Measurements from ENCODE around the gene ACOT7. TPM values are rescaled to one million over a fixed set of nuclear protein-coding genes. Genes with fewer than 3 reads are reported as not detected.

ACOT7 gene
- total and polyA plus RNA-seq, 12 donors: 4.0 to 40.4 (median 8.6) TPM

DNA sequence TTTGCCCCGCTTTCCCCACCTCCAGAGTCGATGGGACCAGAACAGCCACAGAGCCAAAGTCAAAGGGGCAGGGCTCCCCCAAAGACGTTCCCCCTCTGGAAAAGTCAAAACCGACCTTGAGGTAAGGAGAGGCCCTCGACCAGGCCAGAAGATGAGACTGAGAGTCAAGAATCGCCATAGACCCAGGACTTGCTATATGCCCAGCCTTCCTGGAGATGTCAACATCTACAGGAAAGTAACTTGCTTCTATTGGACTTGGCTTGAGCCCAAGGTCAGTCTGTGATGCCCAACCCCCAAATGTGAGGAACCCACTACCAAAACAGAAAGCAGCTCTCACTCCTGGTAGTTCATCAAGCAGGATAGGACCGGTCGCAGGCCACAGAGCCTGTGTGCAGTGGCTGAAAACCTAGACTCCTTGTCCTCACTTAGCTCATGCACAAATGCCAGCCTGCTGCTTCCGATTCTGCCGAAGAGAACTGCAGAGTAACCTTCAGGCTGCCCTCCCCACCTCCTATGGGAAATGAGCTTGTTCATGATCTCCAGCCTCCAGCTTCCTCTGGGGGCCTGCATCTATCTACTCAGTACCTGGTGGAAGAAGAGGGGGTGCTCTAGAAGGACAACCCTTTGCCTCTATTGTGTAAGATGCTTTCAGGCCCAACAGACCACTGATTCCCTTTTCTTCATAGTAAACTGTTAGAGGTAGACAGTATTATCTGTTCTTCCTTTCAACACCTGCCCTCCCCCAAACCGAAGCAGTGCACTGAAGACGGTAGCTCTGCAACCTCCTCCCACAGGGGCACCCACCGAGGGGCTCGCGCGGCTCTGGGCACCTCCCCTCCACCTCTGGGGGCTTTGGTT lies 1.4 kb downstream of the ACOT7 start:
- no peaks in the 10 kb centered on the region for H3K27me3 ChIP-seq
- no peaks in the 10 kb centered on the region for H3K36me3 ChIP-seq
- H3K27ac ChIP-seq: peak overlapping the region in 6 of 10 donors; percentile 37 to 99 (median 91)
- TF ChIP-seq, protein P1, sequence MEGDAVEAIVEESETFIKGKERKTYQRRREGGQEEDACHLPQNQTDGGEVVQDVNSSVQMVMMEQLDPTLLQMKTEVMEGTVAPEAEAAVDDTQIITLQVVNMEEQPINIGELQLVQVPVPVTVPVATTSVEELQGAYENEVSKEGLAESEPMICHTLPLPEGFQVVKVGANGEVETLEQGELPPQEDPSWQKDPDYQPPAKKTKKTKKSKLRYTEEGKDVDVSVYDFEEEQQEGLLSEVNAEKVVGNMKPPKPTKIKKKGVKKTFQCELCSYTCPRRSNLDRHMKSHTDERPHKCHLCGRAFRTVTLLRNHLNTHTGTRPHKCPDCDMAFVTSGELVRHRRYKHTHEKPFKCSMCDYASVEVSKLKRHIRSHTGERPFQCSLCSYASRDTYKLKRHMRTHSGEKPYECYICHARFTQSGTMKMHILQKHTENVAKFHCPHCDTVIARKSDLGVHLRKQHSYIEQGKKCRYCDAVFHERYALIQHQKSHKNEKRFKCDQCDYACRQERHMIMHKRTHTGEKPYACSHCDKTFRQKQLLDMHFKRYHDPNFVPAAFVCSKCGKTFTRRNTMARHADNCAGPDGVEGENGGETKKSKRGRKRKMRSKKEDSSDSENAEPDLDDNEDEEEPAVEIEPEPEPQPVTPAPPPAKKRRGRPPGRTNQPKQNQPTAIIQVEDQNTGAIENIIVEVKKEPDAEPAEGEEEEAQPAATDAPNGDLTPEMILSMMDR (IDR thresholded peaks at IDR 0.05): no peak
- H3K4me3 ChIP-seq: peak overlapping the region in 9 of 10 donors; percentile 37 to 76 (median 66)
- intact Hi-C loops (cut with DNase I): loop anchor here in 4 of 10 donors (5.0 to 10.0 kb wide), 4 partner anchors 35 to 155 kb away; partner anchors contain the start of gene ICMT (in 1 of the 4)
- DNase-seq: no peak
- H3K9me3 ChIP-seq: no peaks in the 10 kb centered on the region
- H3K4me1 ChIP-seq: peaks cover 5 to 16% (median 13%) of the 10 kb centered on the region in 9 donors
- no peak for ATAC-seq
- WGBS, 2 donors: 50 to 52% methylated on average over 16 of the region's 16 CpGs

DNA sequence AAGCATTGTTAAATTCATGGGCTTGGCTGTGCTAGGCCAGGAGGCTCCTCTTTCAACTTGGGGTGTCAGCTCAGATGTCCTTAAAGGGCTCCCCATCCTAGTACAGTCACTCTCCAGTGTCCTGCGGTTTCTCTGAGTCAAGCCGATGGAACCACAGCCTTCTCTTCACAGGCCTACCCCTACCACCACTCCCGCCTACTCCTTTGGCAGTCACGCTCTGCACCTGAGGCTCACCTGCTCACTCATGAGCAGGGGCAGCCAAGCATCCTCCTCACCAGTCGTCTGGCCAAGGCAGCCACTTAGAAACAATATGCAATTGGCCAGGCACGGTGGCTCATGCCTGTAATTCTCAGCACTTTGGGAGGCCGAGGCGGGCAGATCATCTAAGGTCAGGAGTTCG lies 3.6 kb downstream of the ACOT7 start:
- Histone ChIP-seq H3K4me1 (peaks cover 5 to 28% (median 19%) of the 10 kb centered on the region in 9 donors), H3K9me3 (no peaks in the 10 kb centered on the region), H3K27ac (no peak overlapping the region), H3K27me3 (no peaks in the 10 kb centered on the region), H3K4me3 (no peak overlapping the region), H3K36me3 (no peaks in the 10 kb centered on the region)
- no peak for ATAC-seq
- 89 to 96% methylated on average over 9 of the region's 9 CpGs for WGBS, 2 donors
- intact Hi-C loops (cut with DNase I): loop anchor here in 4 of 10 donors (5.0 to 10.0 kb wide), 4 partner anchors 33 to 153 kb away; partner anchors contain the start of gene ICMT (in 1 of the 4)
- TF ChIP-seq, protein P1 (IDR thresholded peaks at IDR 0.05): no peak
- DNase-seq: no peak

GRCh38 chr1:6386371-6386949 lies 7.1 kb downstream of the ACOT7 start:
- Histone ChIP-seq H3K9me3 (peaks cover 0 to 5% (median 0%) of the 10 kb centered on the region in 11 donors), H3K27me3 (no peaks in the 10 kb centered on the region), H3K4me3 (no peak overlapping the region), H3K4me1 (peaks cover 0 to 17% (median 6%) of the 10 kb centered on the region in 9 donors), H3K36me3 (no peaks in the 10 kb centered on the region), H3K27ac (peak overlapping the region in 1 of 10 donors; percentile 19)
- intact Hi-C loops (cut with DNase I): no loop called here
- ATAC-seq (no peak), DNase-seq (no peak)
- WGBS, 2 donors: 83 to 85% methylated on average over 10 of the region's 10 CpGs
- TF ChIP-seq, protein P1 (IDR thresholded peaks at IDR 0.05): no peak

- ATAC-seq: peak; percentile 34 to 92 (median 81)
- peak overlapping the region in 4 of 10 donors; percentile 18 to 37 (median 26) for H3K27ac ChIP-seq
- intact Hi-C loops (cut with DNase I): no loop called here
- H3K4me1 ChIP-seq: peaks cover 0 to 17% (median 6%) of the 10 kb centered on the region in 9 donors
- no peaks in the 10 kb centered on the region for H3K36me3 ChIP-seq
- H3K9me3 ChIP-seq: peaks cover 0 to 5% (median 0%) of the 10 kb centered on the region in 11 donors
- DNase-seq: peak in 1 of 2 donors; percentile 28
- no peak overlapping the region for H3K4me3 ChIP-seq
- no peaks in the 10 kb centered on the region for H3K27me3 ChIP-seq
- TF ChIP-seq, protein P1 (IDR thresholded peaks at IDR 0.05): no peak
- WGBS, 2 donors: 61% methylated on average over 22 of the region's 22 CpGs
These were observed 7.9 kb downstream of the ACOT7 start for GRCh38 chr1:6385488-6386191.

Data from heart right ventricle (tissue), 16 donors.